ENCODE data around the gene HSBP1L1. TPM values are rescaled to one million over a fixed set of nuclear protein-coding genes. Genes with fewer than 3 reads are reported as not detected.
"Not testable (repeated sequence)": the region's sequence is repeated elsewhere in the genome, so short reads cannot be mapped to it uniquely, and the experiment has no call there.

The HSBP1L1 gene
- total RNA-seq, 4 donors from 2014 or later, result 25.7 to 51.8 (median 39.6) TPM

DNA sequence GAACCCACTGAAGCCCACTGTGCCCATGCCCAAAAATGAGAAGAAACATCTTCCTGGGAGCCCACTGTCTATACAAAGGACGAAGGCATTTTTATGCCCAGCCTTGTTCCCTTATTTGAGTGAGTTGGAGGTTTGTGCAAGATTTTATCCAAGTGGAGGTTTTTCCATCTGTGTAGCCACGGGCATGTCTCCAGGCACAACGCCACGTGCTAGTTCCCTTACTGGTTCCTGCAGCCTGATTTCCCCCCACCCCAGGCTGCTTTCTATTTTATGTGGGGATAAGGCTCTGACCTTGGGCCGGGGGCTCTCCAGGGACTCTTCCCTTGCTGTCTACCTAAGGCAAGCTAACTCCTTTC lies 46.1 kb downstream of the HSBP1L1 start:
- no peaks in the 10 kb centered on the region for H3K4me1 ChIP-seq
- DNase-seq, result peak in 1 of 2 donors; percentile 5
- no peak overlapping the region for H3K4me3 ChIP-seq (replicated peaks in 1 of 3)
- no peaks in the 10 kb centered on the region for H3K9me3 ChIP-seq
- no peak overlapping the region for H3K27ac ChIP-seq
- no peaks in the 10 kb centered on the region for H3K36me3 ChIP-seq
- H3K27me3 ChIP-seq, result no peaks in the 10 kb centered on the region
- TF ChIP-seq POLR2A (IDR thresholded peaks at IDR 0.05), result no peak
- TF ChIP-seq, protein P1, sequence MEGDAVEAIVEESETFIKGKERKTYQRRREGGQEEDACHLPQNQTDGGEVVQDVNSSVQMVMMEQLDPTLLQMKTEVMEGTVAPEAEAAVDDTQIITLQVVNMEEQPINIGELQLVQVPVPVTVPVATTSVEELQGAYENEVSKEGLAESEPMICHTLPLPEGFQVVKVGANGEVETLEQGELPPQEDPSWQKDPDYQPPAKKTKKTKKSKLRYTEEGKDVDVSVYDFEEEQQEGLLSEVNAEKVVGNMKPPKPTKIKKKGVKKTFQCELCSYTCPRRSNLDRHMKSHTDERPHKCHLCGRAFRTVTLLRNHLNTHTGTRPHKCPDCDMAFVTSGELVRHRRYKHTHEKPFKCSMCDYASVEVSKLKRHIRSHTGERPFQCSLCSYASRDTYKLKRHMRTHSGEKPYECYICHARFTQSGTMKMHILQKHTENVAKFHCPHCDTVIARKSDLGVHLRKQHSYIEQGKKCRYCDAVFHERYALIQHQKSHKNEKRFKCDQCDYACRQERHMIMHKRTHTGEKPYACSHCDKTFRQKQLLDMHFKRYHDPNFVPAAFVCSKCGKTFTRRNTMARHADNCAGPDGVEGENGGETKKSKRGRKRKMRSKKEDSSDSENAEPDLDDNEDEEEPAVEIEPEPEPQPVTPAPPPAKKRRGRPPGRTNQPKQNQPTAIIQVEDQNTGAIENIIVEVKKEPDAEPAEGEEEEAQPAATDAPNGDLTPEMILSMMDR (IDR thresholded peaks at IDR 0.05), result no peak
- 77 to 93% methylated on average over 5 of the region's 5 CpGs for WGBS, 2 donors
- intact Hi-C loops (cut with DNase I), result no loop called here

GRCh38 chr18:80011496-80012137 lies 47.2 kb downstream of the HSBP1L1 start:
- WGBS, 2 donors, result 88 to 92% methylated on average over 14 of the region's 14 CpGs

DNA sequence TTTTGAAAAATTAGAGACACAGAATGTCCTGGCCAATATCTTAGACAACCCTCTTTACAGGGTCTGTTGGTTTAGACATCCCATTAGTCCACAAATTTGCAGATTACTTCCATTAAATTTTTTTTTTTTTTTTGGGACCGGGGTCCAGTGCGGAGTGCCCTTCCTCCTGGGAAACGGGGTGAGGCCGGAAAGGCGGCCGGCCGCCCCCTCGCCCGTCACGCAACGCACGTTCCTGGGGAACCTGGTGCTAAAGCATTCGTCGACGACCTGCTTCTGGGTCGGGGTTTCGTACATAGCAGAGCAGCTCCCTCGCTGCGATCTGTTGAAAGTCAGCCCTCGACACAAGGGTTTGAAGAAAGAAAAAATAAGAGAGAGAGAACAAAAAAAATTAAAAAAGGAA lies 48.3 kb downstream of the HSBP1L1 start:
- Histone ChIP-seq H3K36me3 (no peaks in the 10 kb centered on the region), H3K27ac (no peak overlapping the region), H3K4me3 (replicated peaks in 1 of 3) (no peak overlapping the region), H3K27me3 (no peaks in the 10 kb centered on the region), H3K9me3 (no peaks in the 10 kb centered on the region), H3K4me1 (no peaks in the 10 kb centered on the region)
- no peak for DNase-seq
- TF ChIP-seq POLR2A (IDR thresholded peaks at IDR 0.05), result no peak
- TF ChIP-seq, protein P1 (IDR thresholded peaks at IDR 0.05), result no peak
- intact Hi-C loops (cut with DNase I), result no loop called here
- 98% methylated on average over 20 of the region's 20 CpGs for WGBS, 2 donors

More at GRCh38 chr18:80011496-80012137, 47.2 kb downstream of the HSBP1L1 start:
- H3K9me3 ChIP-seq; DNase-seq; intact Hi-C loops (cut with DNase I); H3K27ac ChIP-seq; H3K36me3 ChIP-seq; H3K4me3 ChIP-seq (replicated peaks in 1 of 3); H3K4me1 ChIP-seq; H3K27me3 ChIP-seq: not testable (repeated sequence)

Other genes starting within 250 kb of the HSBP1L1 start
- gene KCNG2, start 166.7 kb upstream of the HSBP1L1 start, total RNA-seq, result under 1 TPM in 1 of 4 donors, not detected in 3; 0.22 TPM
- gene SLC66A2, start 13.0 kb upstream of the HSBP1L1 start, total RNA-seq, result 100 to 1,000 TPM in 2 of 4 donors, 10 to 100 TPM in 2; 93.5 to 193 (median 100) TPM
- 10 to 100 TPM; 22.9 to 37.4 (median 30.2) TPM for gene TXNL4A, start 23.9 kb downstream of the HSBP1L1 start, total RNA-seq
- 10 to 100 TPM; 23.5 to 36.5 (median 35.2) TPM for gene RBFA, start 69.8 kb downstream of the HSBP1L1 start, total RNA-seq
- gene ADNP2, start 144.6 kb downstream of the HSBP1L1 start, total RNA-seq, result 10 to 100 TPM; 16.4 to 28.4 (median 17.8) TPM

All from thyroid gland (tissue), 4 donors.